Caco-2 (cell line): ENCODE measurements around the gene PLCB1. TPM values are rescaled to one million over a fixed set of nuclear protein-coding genes. Genes with fewer than 3 reads are reported as not detected.
"Not testable (repeated sequence)": the region's sequence is repeated elsewhere in the genome, so short reads cannot be mapped to it uniquely, and the experiment has no call there.

ENCODE experiments used
- BruUV-seq: library from RNA; stranded (reverse); fragments of 400-500 nt; replicated peaks from 2 replicates; lab custom pipeline; 2021; lab: Mats Ljungman, UMichigan
- CTCF ChIA-PET: fragments of 300-600 bp; sonication (Branson Sonifier 250); formaldehyde crosslinking; loops from one replicate; lab custom pipeline; 2022; ENCODE audit warnings: antibody characterized with exemption; lab: Charles Lee
- POLR2A ChIA-PET: fragments of 300-600 bp; sonication (Branson Sonifier 250); formaldehyde crosslinking; loops from one replicate; lab custom pipeline; 2022; ENCODE audit warnings: antibody characterized with exemption; lab: Charles Lee
- DNase-seq, 2 experiments: peaks; one replicate each; pipeline versions ENCODE4 v3.0.0 to v3.0.0-alpha.2; 2020 to 2022
- H3K27me3 ChIP-seq: replicated peaks from 2 replicates; pipeline ENCODE4 v1.6.0; 2011; ENCODE audit warnings: low read length; ENCODE audit not compliant: control insufficient read depth, insufficient read depth
- H3K36me3 ChIP-seq: 2 replicates; pipeline ENCODE4 v1.5.1; 2011; ENCODE audit warnings: low read length; ENCODE audit not compliant: control insufficient read depth, insufficient read depth
- H3K4me1 ChIP-seq: fragments of 250-450 bp; sonication (Bioruptor Pico); 2 replicates; pipeline ENCODE4 v1.5.1; 2020; ENCODE audit warnings: mild to moderate bottlenecking
- H3K4me3 ChIP-seq: 2 replicates; pipeline ENCODE4 v1.5.1; 2011; ENCODE audit warnings: low read depth, mild to moderate bottlenecking, control low read depth, low read length
- H3K9me3 ChIP-seq: fragments of 250-450 bp; sonication (Bioruptor Pico); 2 replicates; pipeline ENCODE4 v1.5.1; 2020; ENCODE audit warnings: mild to moderate bottlenecking, moderate library complexity
- H3K27ac Mint-ChIP-seq: one replicate; pipeline ENCODE4 v1.8.0; 2022; ENCODE audit warnings: mixed read lengths; ENCODE audit not compliant: unreplicated experiment
- H3K27me3 Mint-ChIP-seq: one replicate; pipeline ENCODE4 v1.8.0; 2022; ENCODE audit warnings: mixed read lengths; ENCODE audit not compliant: insufficient read depth, unreplicated experiment
- H3K36me3 Mint-ChIP-seq: one replicate; pipeline ENCODE4 v1.8.0; 2022; ENCODE audit warnings: mild to moderate bottlenecking, mixed read lengths; ENCODE audit not compliant: insufficient read depth, unreplicated experiment
- H3K4me1 Mint-ChIP-seq: one replicate; pipeline ENCODE4 v1.8.0; 2022; ENCODE audit warnings: low read depth, mixed read lengths; ENCODE audit not compliant: unreplicated experiment
- H3K4me3 Mint-ChIP-seq: one replicate; pipeline ENCODE4 v1.8.0; 2022; ENCODE audit warnings: mild to moderate bottlenecking, moderate library complexity, mixed read lengths; ENCODE audit not compliant: unreplicated experiment
- H3K9me3 Mint-ChIP-seq: one replicate; pipeline ENCODE4 v1.8.0; 2022; ENCODE audit warnings: mixed read lengths; ENCODE audit not compliant: unreplicated experiment
- CTCF ChIP-seq, 2 experiments: fragments of 200-600 bp in 1 of 2; IDR thresholded peaks; 1 replicate in 1 of 2; 2 replicates in 1 of 2; pipeline versions ENCODE4 v1.5.1 to v1.8.0; 2011 to 2022; ENCODE audit warnings: antibody characterized with exemption in 1 of 2, control low read depth in 1 of 2, inconsistent platforms in 1 of 2, low read depth in 1 of 2, low read length in 1 of 2, mild to moderate bottlenecking in 1 of 2, moderate library complexity in 1 of 2; ENCODE audit not compliant: insufficient read depth in 1 of 2, severe bottlenecking in 1 of 2, unreplicated experiment in 1 of 2
- intact Hi-C: fragments of 100-400 bp; cut with micrococcal nuclease; formaldehyde crosslinking; loops from one replicate; pipeline ENCODE4 v1.10.0; 2022; ENCODE audit not compliant: unreplicated experiment
- total RNA-seq: library from RNA; stranded (reverse); gene quantifications from 2 replicates; pipeline ENCODE4 v1.2.3, GENCODE V29; 2022

PLCB1 gene
- total RNA-seq, 1 experiment from 2014 or later: 105 TPM

GRCh38 chr20:8587251-8587650 lies 455.2 kb downstream of the PLCB1 start:
- intact Hi-C loops: no loop called here
- Histone ChIP-seq H3K27me3 (no peaks in the 10 kb centered on the region), H3K4me1 (peaks cover 12% of the 10 kb centered on the region), H3K36me3 (no peaks in the 10 kb centered on the region), H3K4me3 (no peak overlapping the region), H3K9me3 (no peaks in the 10 kb centered on the region)
- Mint-ChIP-seq H3K36me3 (peaks cover 29% of the 10 kb centered on the region), H3K27me3 (no peaks in the 10 kb centered on the region), H3K4me1 (peaks cover 10% of the 10 kb centered on the region), H3K27ac (no peak overlapping the region), H3K9me3 (no peaks in the 10 kb centered on the region), H3K4me3 (no peak overlapping the region)
- POLR2A ChIA-PET: no interaction called here
- CTCF ChIA-PET: no interaction called here
- DNase-seq: no peak
- no peak for TF ChIP-seq CTCF (IDR thresholded peaks at IDR 0.05; ENCODE audit: insufficient read depth in 1 of 2, low read depth in 1 of 2, low read length in 1 of 2, severe bottlenecking in 1 of 2, unreplicated experiment in 1 of 2)
- BruUV-seq: no TSS peak

GRCh38 chr20:8587810-8588209 lies 455.7 kb downstream of the PLCB1 start:
- POLR2A ChIA-PET: no interaction called here
- Mint-ChIP-seq H3K36me3 (peaks cover 29% of the 10 kb centered on the region), H3K4me1 (peaks cover 4% of the 10 kb centered on the region), H3K27me3 (no peaks in the 10 kb centered on the region), H3K4me3 (no peak overlapping the region), H3K27ac (no peak overlapping the region), H3K9me3 (no peaks in the 10 kb centered on the region)
- Histone ChIP-seq H3K36me3 (no peaks in the 10 kb centered on the region), H3K4me3 (no peak overlapping the region), H3K27me3 (no peaks in the 10 kb centered on the region), H3K9me3 (no peaks in the 10 kb centered on the region), H3K4me1 (peaks cover 8% of the 10 kb centered on the region)
- intact Hi-C loops: no loop called here
- no peak for DNase-seq
- no peak for TF ChIP-seq CTCF (IDR thresholded peaks at IDR 0.05; ENCODE audit: insufficient read depth in 1 of 2, low read depth in 1 of 2, low read length in 1 of 2, severe bottlenecking in 1 of 2, unreplicated experiment in 1 of 2)
- no TSS peak for BruUV-seq
- CTCF ChIA-PET: no interaction called here

- Mint-ChIP-seq H3K4me3 (no peak overlapping the region), H3K9me3 (no peaks in the 10 kb centered on the region), H3K27me3 (no peaks in the 10 kb centered on the region), H3K36me3 (peaks cover 16% of the 10 kb centered on the region), H3K27ac (no peak overlapping the region), H3K4me1 (no peaks in the 10 kb centered on the region)
- Histone ChIP-seq H3K4me3 (no peak overlapping the region), H3K27me3 (no peaks in the 10 kb centered on the region), H3K4me1 (no peaks in the 10 kb centered on the region), H3K36me3 (no peaks in the 10 kb centered on the region), H3K9me3 (no peaks in the 10 kb centered on the region)
- TF ChIP-seq CTCF (IDR thresholded peaks at IDR 0.05; ENCODE audit: insufficient read depth in 1 of 2, low read depth in 1 of 2, low read length in 1 of 2, severe bottlenecking in 1 of 2, unreplicated experiment in 1 of 2): no peak
- intact Hi-C loops: no loop called here
- DNase-seq: no peak
- BruUV-seq: no TSS peak
- ChIA-PET CTCF (no interaction called here), POLR2A (no interaction called here)
These were observed 457.9 kb downstream of the PLCB1 start for GRCh38 chr20:8589956-8590355.

DNA sequence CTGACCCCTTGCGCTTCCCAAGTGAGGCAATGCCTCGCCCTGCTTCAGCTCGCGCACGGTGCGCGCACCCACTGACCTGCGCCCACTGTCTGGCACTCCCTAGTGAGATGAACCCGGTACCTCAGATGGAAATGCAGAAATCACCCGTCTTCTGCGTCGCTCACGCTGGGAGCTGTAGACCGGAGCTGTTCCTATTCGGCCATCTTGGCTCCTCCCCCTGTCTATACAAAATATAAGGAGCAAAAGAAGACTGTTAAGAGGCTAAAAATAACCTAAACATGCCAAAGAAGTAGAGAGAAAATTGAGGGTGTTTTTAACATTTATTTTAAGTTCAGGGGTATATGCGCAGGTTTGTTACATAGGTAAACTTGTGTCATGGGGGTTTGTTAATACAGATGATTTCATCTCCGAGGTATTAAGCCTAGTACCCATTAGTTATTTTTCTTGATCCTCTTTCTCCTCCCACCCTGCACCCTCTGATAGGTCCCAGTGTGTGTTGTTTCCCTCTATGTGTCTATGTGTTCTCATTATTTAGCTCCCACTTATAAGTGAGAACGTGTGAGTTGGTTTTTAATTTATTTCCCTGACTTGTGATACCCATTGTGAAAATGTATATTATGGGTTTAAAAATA lies 469.0 kb downstream of the PLCB1 start:
- H3K27me3 Mint-ChIP-seq, H3K4me1 ChIP-seq, H3K4me1 Mint-ChIP-seq, H3K9me3 ChIP-seq, H3K9me3 Mint-ChIP-seq, intact Hi-C loops, H3K27me3 ChIP-seq, H3K36me3 Mint-ChIP-seq, POLR2A ChIA-PET, CTCF ChIA-PET, H3K36me3 ChIP-seq: not testable (repeated sequence)
- peak overlapping the region; percentile 96 for H3K27ac Mint-ChIP-seq
- peak in 1 of 2 experiments; percentile 17 for DNase-seq
- peak overlapping the region; percentile 80 for H3K4me3 Mint-ChIP-seq
- peak overlapping the region; percentile 53 for H3K4me3 ChIP-seq
- TSS peak; percentile 57 for BruUV-seq
